HEK293T (cell line): Measurements from ENCODE around the gene FKBP7.

Experiments used
- BHLHE40 ChIP-seq: fragments of 450-650 bp; IDR thresholded peaks from 2 replicates; pipeline ENCODE4 v1.6.1; 2016; ENCODE audit warnings: mild to moderate bottlenecking, moderate library complexity, borderline replicate concordance
- CTBP1 ChIP-seq: fragments of 450-650 bp; IDR thresholded peaks from 2 replicates; pipeline ENCODE4 v1.6.1; 2016; ENCODE audit warnings: borderline replicate concordance
- L3MBTL2 ChIP-seq: fragments of 450-650 bp; conservative IDR thresholded peaks from 2 replicates; pipeline ENCODE4 v1.6.1; 2016; ENCODE audit warnings: mild to moderate bottlenecking
- TF ChIP-seq, protein P1 (sequence below): fragments of 450-650 bp; IDR thresholded peaks from 2 replicates; pipeline ENCODE4 v1.6.1; 2016

DNA sequence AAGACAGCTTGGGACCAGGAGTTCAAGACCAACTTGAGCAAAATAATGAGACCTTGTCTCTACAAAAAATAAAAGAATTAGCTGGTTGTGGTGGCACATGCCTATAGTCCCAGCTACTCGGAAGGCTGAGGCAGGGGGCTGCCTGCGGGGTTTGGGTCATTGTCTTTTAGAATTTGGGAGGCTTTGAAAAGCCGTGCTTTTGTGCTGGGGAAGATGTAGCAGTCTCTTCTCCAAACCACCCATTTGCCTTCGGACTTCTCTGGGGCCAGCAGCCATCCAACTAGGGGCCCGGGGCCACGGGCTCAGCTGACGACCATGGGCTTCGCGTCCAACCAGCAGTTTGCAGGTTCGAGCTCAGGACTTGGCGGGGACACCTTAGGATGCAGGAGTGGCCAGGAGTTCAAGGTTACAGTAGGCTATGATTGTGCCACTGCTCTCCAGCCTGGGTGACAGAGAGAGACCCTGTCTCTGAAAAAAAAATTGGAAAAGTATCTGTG is 21.0 kb downstream of the FKBP7 start:
- no peak for TF ChIP-seq BHLHE40
- no peak for TF ChIP-seq CTBP1
- TF ChIP-seq, protein P1, sequence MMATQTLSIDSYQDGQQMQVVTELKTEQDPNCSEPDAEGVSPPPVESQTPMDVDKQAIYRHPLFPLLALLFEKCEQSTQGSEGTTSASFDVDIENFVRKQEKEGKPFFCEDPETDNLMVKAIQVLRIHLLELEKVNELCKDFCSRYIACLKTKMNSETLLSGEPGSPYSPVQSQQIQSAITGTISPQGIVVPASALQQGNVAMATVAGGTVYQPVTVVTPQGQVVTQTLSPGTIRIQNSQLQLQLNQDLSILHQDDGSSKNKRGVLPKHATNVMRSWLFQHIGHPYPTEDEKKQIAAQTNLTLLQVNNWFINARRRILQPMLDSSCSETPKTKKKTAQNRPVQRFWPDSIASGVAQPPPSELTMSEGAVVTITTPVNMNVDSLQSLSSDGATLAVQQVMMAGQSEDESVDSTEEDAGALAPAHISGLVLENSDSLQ = no peak
- TF ChIP-seq L3MBTL2 = no peak
